ENCODE measurements around the gene AKT2. TPM values are rescaled to one million over a fixed set of nuclear protein-coding genes. Genes with fewer than 3 reads are reported as not detected.

The AKT2 gene
- total and polyA plus RNA-seq, 8 donors = 49.2 to 79.3 (median 55.4) TPM

- Histone ChIP-seq H3K27ac (no peak overlapping the region), H3K4me1 (peaks cover 0 to 10% (median 8%) of the 10 kb centered on the region in 3 donors), H3K36me3 (no peaks in the 10 kb centered on the region), H3K9me3 (no peaks in the 10 kb centered on the region), H3K27me3 (no peaks in the 10 kb centered on the region), H3K4me3 (no peak overlapping the region)
- ATAC-seq = no peak
- FAIRE-seq = no peak
- peak in 1 of 6 donors; percentile 25 for DNase-seq
- WGBS, 2 donors = 91 to 92% methylated on average over 12 of the region's 12 CpGs
- intact Hi-C loops (cut with DNase I) = no loop called here
- TF ChIP-seq CTCF (IDR thresholded peaks at IDR 0.05) = no peak
Observed at GRCh38 chr19:40270362-40271089, 14.6 kb downstream of the AKT2 start.

GRCh38 chr19:40269216-40269940, 15.8 kb downstream of the AKT2 start:
- FAIRE-seq (no peak), ATAC-seq (no peak), DNase-seq (no peak)
- Histone ChIP-seq H3K27ac (no peak overlapping the region), H3K9me3 (no peaks in the 10 kb centered on the region), H3K36me3 (no peaks in the 10 kb centered on the region), H3K4me1 (peaks cover 0 to 10% (median 8%) of the 10 kb centered on the region in 3 donors), H3K4me3 (no peak overlapping the region), H3K27me3 (no peaks in the 10 kb centered on the region)
- TF ChIP-seq CTCF (IDR thresholded peaks at IDR 0.05) = no peak
- intact Hi-C loops (cut with DNase I) = no loop called here
- 86 to 91% methylated on average over 11 of the region's 11 CpGs for WGBS, 2 donors

GRCh38 chr19:40267601-40267997, 17.5 kb downstream of the AKT2 start:
- ATAC-seq (no peak), FAIRE-seq (no peak), DNase-seq (peak in 1 of 6 donors; percentile 12)
- H3K9me3 ChIP-seq = no peaks in the 10 kb centered on the region
- H3K27ac ChIP-seq = no peak overlapping the region
- WGBS, 2 donors = 82 to 84% methylated on average over 6 of the region's 6 CpGs
- H3K36me3 ChIP-seq = peaks cover 0 to 11% (median 0%) of the 10 kb centered on the region in 3 donors
- no peak for TF ChIP-seq CTCF (IDR thresholded peaks at IDR 0.05)
- intact Hi-C loops (cut with DNase I) = no loop called here
- H3K4me1 ChIP-seq = peaks cover 0 to 10% (median 8%) of the 10 kb centered on the region in 3 donors
- no peak overlapping the region for H3K4me3 ChIP-seq
- no peaks in the 10 kb centered on the region for H3K27me3 ChIP-seq

GRCh38 chr19:40266912-40267600, 18.1 kb downstream of the AKT2 start:
- DNase-seq (peak in 1 of 6 donors; percentile 22), FAIRE-seq (no peak)
- WGBS, 2 donors = 80 to 81% methylated on average over 13 to 15 of the region's 15 CpGs

More at GRCh38 chr19:40266912-40267600, 18.1 kb downstream of the AKT2 start:
- intact Hi-C loops (cut with DNase I) = no loop called here
- Histone ChIP-seq H3K27ac (no peak overlapping the region), H3K4me1 (peaks cover 0 to 10% (median 8%) of the 10 kb centered on the region in 3 donors), H3K27me3 (no peaks in the 10 kb centered on the region), H3K9me3 (no peaks in the 10 kb centered on the region), H3K4me3 (no peak overlapping the region), H3K36me3 (peaks cover 0 to 11% (median 0%) of the 10 kb centered on the region in 3 donors)
- ATAC-seq = no peak
- no peak for TF ChIP-seq CTCF (IDR thresholded peaks at IDR 0.05)
